Stimulated activated CD8-positive, alpha-beta memory T cell treated with anti-CD3 and anti-CD28 coated beads, Interleukin-7, amount 100 ng/mL, for 1 hour (primary cell): ENCODE measurements around the gene DUSP23.
A peak's percentile ranks its signal among the peaks of the same experiment; 100 is the strongest.

Experiments
- DNase-seq, 2 donors: peaks; one replicate each; pipeline ENCODE4 v3.0.0-alpha.2; 2020; ENCODE audit warnings: low read depth in 2 of 2

DUSP23 gene

DNA sequence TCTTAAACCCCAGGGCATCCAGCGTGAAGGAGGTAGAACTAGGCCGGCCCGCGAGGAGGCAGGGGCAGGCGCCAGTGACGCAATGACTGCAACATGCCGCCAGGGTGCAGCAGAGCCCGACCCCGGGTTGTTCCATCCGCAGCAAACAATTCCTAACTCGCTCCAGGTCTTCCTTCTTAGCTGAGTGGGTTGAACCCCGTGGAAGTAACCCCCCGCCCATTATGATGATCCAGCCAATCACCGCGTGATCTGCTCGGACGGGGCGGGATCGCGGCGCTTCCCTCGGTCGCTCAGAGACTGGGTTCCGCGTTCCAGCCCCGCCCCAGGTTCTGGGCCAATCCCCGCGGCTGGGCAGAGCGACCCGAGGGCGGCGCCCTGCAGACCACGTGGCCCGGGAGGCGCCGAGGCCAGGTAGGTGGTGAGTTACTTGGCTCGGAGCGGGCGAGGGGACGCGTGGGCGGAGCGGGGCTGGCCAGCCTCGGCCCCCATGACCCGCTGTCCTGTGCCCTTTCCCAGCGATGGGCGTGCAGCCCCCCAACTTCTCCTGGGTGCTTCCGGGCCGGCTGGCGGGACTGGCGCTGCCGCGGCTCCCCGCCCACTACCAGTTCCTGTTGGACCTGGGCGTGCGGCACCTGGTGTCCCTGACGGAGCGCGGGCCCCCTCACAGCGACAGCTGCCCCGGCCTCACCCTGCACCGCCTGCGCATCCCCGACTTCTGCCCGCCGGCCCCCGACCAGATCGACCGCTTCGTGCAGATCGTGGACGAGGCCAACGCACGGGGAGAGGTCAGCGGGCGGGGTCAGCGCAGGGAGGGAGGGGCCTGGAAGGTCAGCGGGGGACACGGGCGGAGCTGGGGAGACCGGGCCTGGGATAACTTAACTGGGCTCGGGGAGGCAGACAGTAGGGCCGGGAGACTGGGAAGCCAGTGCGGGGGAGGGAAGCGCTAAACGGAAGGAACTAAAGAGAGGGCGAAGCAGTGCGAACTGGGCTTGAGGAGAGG lies at the start of gene DUSP23:
TSS of gene DUSP23 (plus strand) at position 380 of the 1,000 bp plus-strand sequence. CDS start at position 519, 139 bp downstream.
- DNase-seq: peak; percentile 91 to 92

DNA sequence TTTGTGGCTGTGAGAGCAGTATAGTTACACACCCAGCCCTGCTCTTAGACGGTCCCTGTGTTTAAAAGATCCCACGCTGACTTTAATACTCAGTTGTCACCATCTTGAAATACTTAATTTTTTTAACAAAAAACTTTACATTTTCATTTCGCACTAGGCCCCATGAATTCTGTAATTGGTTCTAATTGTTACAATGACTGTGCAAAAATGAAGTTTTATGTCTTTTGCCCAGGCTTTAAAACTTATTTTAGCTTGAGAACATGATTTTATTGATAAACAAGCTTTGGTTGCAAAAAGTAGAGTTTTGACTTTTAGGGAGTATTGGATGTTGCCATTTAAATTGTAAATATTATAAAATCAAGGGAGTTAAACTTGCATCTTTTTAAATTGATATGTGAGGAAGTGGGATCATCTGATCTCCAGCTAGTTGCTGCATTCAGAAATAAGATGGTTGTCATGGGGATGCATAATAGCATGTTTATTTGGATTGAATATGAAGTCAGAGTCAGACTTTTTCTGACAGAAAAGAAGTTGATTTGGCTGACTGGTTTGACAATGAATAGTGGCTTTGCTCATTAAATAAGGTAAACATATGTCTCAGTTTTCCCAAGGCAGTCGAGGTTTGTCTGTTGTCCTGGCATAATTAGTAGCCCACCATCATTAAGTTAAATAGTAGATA lies 43.4 kb upstream of the DUSP23 start:
- DNase-seq: no peak

DNA sequence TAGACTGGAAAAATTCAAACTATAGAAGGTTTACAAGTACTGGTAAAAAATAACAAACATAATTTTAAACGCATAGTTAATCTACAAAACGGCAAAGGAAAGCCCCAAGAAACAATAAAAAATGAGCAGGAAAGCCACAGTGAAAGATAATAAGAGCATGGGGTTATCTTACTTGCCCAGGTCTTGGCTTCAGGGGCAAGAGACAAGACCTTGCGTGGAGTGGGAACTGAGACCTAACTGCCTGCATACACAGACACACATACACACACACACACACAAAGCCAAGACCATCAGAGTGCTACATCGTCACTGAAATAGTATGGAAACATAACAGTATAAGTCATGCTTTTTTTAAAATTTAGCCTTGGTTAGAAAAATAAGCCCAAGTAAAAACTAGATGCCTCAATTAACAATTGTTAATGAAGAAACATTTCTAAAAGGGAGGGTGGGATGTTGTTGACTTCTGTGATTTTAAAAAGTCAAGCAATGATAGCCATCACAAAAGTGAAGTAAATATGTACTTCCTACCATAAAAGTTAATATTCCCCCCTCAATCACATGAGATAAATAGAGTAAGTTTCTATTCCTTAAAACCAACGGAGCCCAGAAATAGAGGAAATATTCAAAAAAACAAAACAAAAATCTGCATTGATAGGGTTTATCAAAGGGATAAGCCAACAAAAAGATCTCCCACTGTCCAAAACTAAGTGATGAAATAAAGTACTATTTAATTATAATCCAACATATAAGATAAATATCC lies 36.9 kb upstream of the DUSP23 start:
- no peak for DNase-seq

DNA sequence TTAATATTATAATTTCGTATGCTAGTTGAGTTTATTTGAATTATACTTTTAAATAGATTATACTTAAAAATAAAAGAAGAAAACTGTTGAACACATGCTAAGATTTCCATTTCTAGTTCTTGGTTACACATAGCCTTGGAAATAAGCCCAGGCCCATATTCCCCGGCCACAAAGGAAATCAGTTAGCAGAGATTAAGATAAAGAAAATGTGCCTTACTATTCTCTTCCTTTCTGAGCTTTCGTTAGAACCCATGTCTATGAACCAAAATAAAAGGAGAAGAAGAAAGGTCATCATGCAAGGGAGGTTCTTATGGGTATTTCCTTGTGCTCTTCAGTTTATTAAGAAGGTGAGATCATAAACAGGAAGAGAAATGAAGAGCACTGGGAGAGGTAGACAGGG lies 34.1 kb upstream of the DUSP23 start:
- DNase-seq: no peak

DNA sequence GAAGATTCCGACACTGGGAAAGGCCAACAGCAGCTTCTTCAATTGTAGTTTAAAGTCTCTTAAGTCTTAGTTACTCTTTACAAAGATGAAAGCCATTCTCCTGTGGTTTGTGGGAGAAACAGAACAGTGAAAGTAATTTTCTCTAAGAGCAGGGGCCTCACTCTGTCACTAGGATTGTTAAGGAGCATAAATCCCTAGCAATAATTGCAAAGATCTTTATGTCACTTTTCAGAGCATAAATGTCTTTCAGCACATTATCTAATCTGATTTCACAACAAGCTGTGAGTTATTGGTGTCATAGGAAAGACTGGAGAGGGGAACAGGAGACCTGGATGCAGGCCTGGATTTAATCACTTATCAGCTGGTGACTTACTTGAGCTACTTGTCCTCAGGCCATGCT lies 32.4 kb upstream of the DUSP23 start:
- no peak for DNase-seq

DNA sequence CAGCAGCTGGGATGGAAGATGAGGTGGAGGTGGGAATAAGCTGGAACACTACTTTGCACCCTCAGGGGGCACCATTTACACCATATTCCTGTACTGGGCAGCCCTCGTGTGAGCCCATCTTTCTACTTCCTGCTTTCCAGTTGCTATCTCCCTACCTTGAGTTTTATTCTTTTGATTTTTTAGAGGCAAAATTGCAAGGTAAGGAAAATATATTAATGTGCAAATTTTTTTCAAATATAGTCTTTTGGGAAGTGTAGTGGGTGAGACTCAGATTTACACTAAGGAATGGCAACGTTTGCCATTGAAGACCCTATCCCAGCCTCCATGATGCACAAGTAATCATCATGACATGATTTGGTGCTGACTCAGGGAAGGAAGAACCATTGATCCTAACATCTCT lies 31.1 kb upstream of the DUSP23 start:
- no peak for DNase-seq

DNA sequence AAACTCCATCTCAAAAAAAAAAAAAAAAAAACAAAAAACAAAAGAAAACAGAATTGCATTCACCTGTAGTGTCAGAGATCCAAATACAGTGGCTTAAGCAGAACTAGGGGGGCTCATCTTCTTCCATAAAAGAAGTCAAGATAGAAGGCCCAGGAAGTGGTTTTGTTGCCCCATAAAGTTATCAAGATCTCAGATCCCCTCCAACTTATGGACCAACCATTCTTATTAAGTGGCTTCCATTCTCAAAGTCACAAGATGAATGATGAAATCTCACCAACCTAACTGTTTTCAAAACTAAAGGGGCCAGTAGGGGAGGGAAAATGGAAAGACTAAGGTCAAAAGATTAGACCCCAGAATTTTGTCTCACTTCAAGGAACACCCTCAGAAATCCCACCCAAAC lies 30.1 kb upstream of the DUSP23 start:
- DNase-seq: no peak

DNA sequence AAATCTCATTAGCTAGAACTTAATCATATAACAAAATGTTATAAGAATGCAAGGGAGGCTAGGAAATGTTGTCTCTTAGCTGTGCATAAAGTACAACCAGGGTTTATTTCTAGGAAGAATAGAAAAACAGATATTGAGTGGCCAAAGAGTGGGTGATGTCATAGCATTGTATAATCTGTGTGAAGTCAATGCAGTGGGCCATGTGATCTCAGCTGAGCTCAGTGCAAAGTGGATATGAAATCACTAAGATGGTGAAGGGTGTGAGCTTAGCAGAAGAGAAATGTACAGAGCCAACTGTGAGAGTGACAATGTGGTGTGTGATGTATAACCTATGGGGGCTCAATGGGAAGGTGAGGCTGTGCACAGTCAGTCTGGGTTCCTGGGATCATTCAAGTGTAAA lies 29.7 kb upstream of the DUSP23 start:
- DNase-seq: no peak

DNA sequence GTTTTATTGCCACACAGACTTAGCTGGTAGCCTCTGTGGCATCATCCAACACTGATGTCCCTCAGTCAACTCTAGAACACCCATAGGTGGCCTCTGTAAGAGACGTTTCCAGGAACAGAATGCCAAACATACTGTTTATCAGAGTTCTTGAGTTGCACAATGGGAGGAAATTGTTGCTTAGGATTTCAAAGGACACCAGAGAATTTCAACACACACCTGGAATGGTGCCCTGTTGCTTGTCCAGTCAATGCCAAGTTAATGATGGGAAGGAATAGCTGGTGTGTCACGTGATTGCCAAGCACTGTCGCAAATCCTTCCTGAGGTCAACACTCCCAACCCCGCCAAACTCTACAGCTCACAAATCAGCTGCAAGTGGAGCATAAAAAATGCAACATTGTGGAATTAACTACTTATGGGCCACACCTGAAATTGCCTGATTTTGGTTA lies 28.6 kb upstream of the DUSP23 start:
- no peak for DNase-seq

DNA sequence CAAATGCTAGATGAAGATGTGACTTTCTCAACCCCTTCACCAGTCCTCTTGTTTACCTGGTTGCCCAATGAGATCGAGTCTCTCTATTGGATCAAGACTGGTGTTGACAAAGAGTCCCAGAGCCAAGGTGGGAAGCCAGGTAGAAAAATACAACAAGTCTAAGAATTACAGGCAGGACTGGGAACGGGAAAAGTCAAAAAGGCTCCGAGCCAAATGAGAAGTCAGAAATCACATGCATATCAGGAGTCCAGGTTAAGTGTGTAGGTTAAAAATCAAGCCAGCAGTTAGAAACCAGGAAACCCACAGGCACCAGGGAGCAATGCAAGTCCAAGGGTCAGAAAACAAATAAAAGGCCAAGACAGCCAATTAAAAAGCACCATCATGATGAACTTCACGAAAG lies 27.4 kb upstream of the DUSP23 start:
- no peak for DNase-seq

DNA sequence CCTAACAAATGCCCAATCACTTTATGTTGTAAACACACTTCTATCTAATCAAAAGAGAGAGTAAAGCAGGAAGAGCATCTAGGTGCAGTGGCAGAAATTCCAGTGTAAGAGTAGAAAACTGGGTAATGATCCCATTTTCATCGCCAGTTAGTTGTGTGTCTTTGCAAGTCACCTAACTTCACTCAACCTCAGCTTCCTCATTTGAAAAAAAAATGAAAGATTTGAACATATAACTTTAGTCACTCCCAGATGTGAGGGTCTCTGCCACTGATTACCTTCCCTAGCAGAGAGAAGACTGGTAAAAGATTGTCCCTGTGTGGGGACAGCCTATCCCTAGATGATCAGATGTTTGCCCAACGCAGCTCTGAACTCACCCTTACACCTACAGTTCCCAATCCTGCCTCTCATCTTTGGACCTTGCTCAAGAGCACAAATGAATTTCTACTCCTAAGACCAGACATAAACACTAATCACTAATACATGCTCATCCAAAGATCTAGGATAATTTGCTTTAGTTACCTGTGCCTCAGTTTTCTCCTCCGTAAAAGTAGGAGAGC lies 25.2 kb upstream of the DUSP23 start:
- DNase-seq: no peak

DNA sequence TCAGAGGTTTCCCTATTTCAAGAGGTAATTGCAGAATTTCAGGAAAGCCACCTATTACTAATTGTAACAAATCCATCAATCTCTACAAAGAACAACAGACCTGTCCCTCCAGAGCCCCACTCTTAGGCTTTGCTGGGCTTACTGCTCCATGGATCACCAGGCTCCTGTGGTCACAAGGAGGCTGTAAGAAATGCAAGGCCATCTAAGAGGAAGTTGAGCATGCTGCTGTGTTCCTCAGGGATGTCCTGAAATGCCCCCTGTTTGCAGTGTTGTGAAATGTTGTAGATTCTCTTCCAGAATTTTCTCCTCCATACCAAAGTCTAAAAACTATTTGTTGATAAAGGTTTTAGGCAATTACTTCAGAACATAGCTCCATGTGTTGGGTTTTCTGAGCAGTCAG lies 24.4 kb upstream of the DUSP23 start:
- DNase-seq: no peak

DNA sequence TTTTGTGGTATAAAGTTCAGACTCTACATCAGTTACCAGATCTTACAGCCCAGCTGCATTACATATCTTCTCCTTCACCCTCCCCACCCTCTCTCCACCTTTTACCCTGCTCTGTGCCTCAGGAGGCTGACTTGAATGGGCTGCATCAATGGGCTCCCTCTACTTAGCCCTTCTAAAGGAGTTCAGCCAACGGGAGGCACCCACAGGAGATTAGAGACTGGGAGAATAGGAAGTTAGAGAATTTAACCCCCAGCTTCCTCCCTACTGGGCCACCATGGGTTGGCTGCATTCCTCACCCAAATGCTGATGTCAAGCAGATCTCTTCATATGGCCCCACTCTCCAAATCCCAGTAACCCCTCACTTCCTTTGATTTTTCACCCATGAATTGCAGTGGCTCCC lies 17.1 kb upstream of the DUSP23 start:
- no peak for DNase-seq

DNA sequence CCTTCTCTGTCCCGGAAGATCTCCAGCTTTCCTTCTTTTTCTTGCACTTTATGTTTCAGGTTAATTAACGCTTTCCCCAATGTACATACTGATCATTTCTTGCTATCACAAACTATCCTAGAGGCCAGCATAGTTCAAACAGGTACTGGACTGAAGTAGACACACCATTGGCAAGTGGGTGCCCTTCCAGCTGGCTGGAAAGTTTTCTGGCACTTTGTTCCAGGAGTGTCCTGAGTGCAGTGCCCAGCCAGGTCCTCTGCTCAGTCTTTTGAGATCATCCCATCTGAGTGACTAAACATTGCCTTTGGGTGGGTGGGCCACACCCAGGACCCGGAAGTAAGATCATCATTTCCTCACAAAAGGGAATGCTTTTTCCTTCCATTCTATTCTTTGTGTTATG lies 15.0 kb upstream of the DUSP23 start:
- DNase-seq: no peak

DNA sequence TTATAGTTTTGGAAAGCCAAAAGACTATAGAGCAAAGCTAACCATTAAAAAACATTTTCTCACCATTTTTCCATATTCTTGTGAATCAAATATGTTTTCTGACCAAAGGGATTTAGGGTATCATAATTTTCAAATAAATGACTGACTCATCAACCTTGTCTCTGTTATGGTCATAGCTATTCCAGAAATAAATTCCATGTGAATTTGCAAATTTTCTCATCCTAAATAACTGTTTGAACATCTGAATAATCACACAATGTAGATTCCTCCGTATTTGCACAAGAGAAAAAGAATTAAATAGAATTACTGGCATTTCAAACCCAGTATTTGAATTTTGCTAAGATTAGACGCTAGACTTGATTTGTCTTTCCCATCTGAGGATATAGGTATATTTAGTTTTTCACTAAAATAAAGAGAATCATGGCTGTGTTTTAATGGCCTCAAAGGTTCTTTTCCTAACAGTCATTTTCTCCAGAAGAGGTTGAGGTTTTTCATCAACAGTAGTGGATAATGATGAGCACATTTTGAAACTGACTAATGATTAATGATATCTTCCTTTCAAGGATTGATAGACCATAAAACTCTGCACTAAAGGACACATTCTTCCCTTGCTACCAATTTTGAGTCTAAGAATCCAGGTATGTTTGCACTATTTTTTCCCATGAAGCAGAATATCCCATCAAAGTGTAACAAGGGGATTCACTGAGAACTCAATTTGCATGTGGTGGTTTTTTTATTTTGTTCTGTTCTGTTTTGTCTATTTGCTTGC lies 9.5 kb upstream of the DUSP23 start:
- DNase-seq: no peak

DNA sequence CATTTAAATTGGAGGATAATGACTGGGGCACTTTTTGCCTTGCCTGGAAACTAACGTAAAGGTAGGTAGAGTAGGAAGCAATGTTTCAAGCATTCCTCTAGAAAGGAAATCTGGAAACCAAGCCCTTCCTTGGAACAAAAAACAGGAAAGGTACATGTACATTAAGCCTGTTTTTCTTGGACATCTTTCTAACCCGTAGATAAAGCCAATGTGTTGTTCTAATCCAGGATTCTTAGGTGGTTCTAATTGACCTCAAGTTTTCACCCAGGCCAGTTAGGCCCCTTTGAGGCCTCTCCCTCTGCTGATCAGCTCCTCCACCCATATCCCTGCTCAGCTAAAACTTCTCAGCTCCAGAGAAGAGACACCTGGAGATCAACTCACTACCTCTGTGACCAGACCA lies 6.3 kb upstream of the DUSP23 start:
- no peak for DNase-seq

DNA sequence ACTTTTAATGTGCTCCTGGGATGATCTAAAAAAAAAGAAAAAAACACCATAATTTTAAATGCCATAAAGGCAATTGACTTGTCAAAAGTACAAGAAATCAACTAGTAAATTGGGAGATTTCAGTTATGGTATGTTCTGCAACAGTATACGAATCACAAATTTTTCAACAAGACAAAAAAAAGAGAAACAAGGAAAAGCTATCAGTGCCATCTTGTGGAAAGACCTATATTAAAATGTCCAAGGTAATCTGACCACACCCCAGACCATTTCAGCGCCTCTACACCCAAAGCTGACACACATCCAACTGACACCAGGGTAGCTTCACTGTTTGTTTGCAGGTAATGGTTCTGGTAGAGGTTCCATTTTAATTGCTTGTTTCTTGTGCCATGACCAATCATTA lies 5.0 kb upstream of the DUSP23 start:
- no peak for DNase-seq

DNA sequence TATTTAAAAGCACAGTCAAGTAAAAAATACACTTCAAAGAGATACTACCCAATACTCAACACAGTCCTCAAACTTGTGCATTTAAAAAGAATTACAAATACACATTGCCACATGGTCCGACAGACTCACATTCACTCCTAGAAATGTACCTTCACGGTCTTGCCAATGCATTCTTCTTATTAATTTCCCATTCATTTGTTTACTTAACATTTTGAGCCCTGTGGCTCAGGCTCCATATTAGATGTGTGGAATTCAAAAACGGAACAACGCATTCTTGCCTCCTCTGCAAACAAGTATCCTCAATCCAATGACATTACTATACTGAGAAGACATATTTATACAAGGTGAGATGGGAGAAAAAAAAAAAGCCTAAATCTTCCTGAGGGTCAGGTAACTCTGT lies 2.5 kb upstream of the DUSP23 start:
- no peak for DNase-seq

DNA sequence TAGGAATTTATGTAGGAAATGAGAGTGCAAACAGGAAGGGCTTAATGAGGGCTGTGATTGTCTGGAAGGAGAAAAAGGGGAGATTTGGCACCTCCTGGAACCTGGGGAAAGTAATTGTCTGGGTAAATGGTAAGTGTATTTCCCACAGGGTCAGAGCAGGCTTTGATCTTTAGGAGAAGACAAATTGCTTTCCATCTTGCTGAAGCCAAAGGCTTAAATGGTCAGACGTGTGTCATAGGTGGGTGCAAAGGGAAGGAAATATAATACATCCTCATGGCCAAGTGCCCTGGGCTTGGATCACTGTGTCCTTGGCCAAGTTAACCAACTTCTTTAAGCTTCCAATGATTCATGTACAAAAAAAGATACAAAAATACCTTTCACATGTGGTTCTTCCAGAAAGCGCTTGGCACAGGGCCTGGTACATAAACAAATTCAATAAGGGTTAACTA lies 1.3 kb upstream of the DUSP23 start:
- DNase-seq: no peak

DNA sequence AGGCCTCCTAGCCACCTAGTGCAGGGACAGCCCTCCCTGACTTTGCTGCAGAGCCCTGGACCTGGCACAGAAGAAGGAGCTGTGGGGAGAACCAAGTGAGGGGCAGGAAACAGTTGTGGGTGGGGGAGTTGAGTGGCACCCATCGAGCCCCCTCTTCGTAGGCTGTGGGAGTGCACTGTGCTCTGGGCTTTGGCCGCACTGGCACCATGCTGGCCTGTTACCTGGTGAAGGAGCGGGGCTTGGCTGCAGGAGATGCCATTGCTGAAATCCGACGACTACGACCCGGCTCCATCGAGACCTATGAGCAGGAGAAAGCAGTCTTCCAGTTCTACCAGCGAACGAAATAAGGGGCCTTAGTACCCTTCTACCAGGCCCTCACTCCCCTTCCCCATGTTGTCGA lies 1.2 kb downstream of the DUSP23 start:
- no peak for DNase-seq

DNA sequence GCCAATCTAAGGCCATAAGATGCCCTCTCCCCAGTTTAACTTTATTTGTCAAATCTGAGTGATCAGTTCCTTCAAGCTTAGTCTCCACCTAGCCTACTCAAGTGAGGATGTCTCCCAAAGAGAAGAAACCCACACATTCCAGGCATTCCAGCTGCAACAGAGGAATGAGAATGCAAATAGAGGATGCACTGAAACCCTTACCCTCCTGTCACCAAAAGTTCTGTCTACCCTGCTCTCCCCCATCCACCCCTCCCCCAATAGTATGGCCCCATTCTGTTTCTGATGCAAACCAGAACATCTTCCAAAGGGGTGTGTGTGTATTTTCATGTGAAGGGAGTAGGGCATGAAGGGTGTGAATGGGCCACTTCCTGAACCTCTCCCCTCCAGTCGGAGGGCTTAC lies 3.0 kb downstream of the DUSP23 start:
- DNase-seq: no peak
